ENCODE results near the gene TMPRSS13. TPM values are rescaled to one million over a fixed set of nuclear protein-coding genes. Genes with fewer than 3 reads are reported as not detected.

The TMPRSS13 gene
- total and polyA plus RNA-seq, 2 donors from 2014 or later: 1.2 to 1.9 TPM

GRCh38 chr11:117851852-117852251 is 77.3 kb downstream of the TMPRSS13 start:
- no peaks in the 10 kb centered on the region for H3K4me1 ChIP-seq (ENCODE audit: control insufficient read depth in 2 of 3, insufficient read depth in 2 of 3, low read depth in 1 of 3, low read length in 3 of 3)
- peaks cover 0 to 2% (median 0%) of the 10 kb centered on the region in 3 donors for H3K36me3 ChIP-seq (ENCODE audit: control insufficient read depth in 2 of 3, insufficient read depth in 3 of 3, low read length in 3 of 3)
- intact Hi-C loops (cut with DNase I): no loop called here
- no peaks in the 10 kb centered on the region for H3K27me3 ChIP-seq (ENCODE audit: control insufficient read depth, insufficient read depth, low read length)
- no peak for FAIRE-seq
- H3K9me3 ChIP-seq (ENCODE audit: control insufficient read depth in 2 of 3, insufficient read depth in 1 of 3, low read length in 3 of 3): peaks cover 0 to 9% (median 0%) of the 10 kb centered on the region in 3 donors
- H3K4me3 ChIP-seq (ENCODE audit: low read length in 3 of 3): no peak overlapping the region
- no peak for TF ChIP-seq CTCF (IDR thresholded peaks at IDR 0.05; ENCODE audit: borderline replicate concordance, extremely low read depth, insufficient read depth)
- H3K9ac ChIP-seq (ENCODE audit: low read length in 3 of 3): no peak overlapping the region
- DNase-seq: peak in 3 of 5 donors; percentile 7 to 43 (median 12)
- H3K27ac ChIP-seq (ENCODE audit: low read depth in 2 of 2, low read length in 2 of 2): no peak overlapping the region

DNA sequence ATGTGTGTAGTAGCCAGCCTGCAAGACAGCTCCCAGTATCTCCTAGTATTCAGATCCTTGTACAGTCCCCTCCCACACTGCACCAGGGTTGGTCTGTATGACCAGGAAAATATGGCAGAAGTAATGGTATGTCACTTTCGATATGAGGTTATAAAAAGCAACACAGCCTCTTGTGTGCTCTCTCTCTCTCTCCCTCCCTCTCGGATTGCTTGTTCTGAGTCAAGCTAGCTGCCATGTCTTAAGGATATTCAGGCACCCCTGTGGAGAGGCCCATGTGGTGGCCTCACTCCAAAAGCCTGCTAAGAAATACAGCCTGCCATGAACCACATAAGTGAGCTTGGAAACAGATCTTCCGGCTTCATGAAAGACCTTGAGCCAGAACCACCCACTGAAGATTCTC is 78.1 kb downstream of the TMPRSS13 start:
- TF ChIP-seq CTCF (IDR thresholded peaks at IDR 0.05; ENCODE audit: borderline replicate concordance, extremely low read depth, insufficient read depth): no peak
- no peaks in the 10 kb centered on the region for H3K4me1 ChIP-seq (ENCODE audit: control insufficient read depth in 2 of 3, insufficient read depth in 2 of 3, low read depth in 1 of 3, low read length in 3 of 3)
- H3K36me3 ChIP-seq (ENCODE audit: control insufficient read depth in 2 of 3, insufficient read depth in 3 of 3, low read length in 3 of 3): peaks cover 0 to 2% (median 0%) of the 10 kb centered on the region in 3 donors
- intact Hi-C loops (cut with DNase I): no loop called here
- DNase-seq: peak in 4 of 5 donors; percentile 9 to 74 (median 18)
- peaks cover 0 to 9% (median 0%) of the 10 kb centered on the region in 3 donors for H3K9me3 ChIP-seq (ENCODE audit: control insufficient read depth in 2 of 3, insufficient read depth in 1 of 3, low read length in 3 of 3)
- no peak overlapping the region for H3K27ac ChIP-seq (ENCODE audit: low read depth in 2 of 2, low read length in 2 of 2)
- no peak overlapping the region for H3K9ac ChIP-seq (ENCODE audit: low read length in 3 of 3)
- H3K4me3 ChIP-seq (ENCODE audit: low read length in 3 of 3): no peak overlapping the region
- FAIRE-seq: no peak
- no peaks in the 10 kb centered on the region for H3K27me3 ChIP-seq (ENCODE audit: control insufficient read depth, insufficient read depth, low read length)

Other genes starting within 250 kb of the TMPRSS13 start
- gene DSCAML1, start 132.2 kb downstream of the TMPRSS13 start, total RNA-seq: 17.3 TPM
- 0.95 TPM for gene DSCAML1, start 132.2 kb downstream of the TMPRSS13 start, polyA plus RNA-seq (ENCODE audit: insufficient read depth, low read depth, low replicate concordance)
- gene FXYD2, start 104.7 kb downstream of the TMPRSS13 start, total RNA-seq: 2,527 TPM
- 9,664 TPM for gene FXYD2, start 104.7 kb downstream of the TMPRSS13 start, polyA plus RNA-seq (ENCODE audit: insufficient read depth, low read depth, low replicate concordance)
- gene FXYD6, start 52.7 kb downstream of the TMPRSS13 start, total RNA-seq: 62.7 TPM
- 57.8 TPM for gene FXYD6, start 52.7 kb downstream of the TMPRSS13 start, polyA plus RNA-seq (ENCODE audit: insufficient read depth, low read depth, low replicate concordance)
- 37.2 TPM for gene IL10RA, start 57.0 kb upstream of the TMPRSS13 start, total RNA-seq
- 1.8 TPM for gene IL10RA, start 57.0 kb upstream of the TMPRSS13 start, polyA plus RNA-seq (ENCODE audit: insufficient read depth, low read depth, low replicate concordance)
- 234 TPM for gene TMPRSS4, start 147.7 kb upstream of the TMPRSS13 start, total RNA-seq
- gene TMPRSS4, start 147.7 kb upstream of the TMPRSS13 start, polyA plus RNA-seq (ENCODE audit: insufficient read depth, low read depth, low replicate concordance): 27.8 TPM
- gene SMIM35, start 157.6 kb upstream of the TMPRSS13 start, total RNA-seq: not detected
- 0.80 TPM for gene SMIM35, start 157.6 kb upstream of the TMPRSS13 start, polyA plus RNA-seq (ENCODE audit: insufficient read depth, low read depth, low replicate concordance)
- gene SCN4B, start 223.4 kb upstream of the TMPRSS13 start, total RNA-seq: 3.5 TPM
- 1.4 TPM for gene SCN4B, start 223.4 kb upstream of the TMPRSS13 start, polyA plus RNA-seq (ENCODE audit: insufficient read depth, low read depth, low replicate concordance)
- gene SCN2B, start 247.2 kb upstream of the TMPRSS13 start, total RNA-seq: 0.25 TPM
- 0.54 TPM for gene SCN2B, start 247.2 kb upstream of the TMPRSS13 start, polyA plus RNA-seq (ENCODE audit: insufficient read depth, low read depth, low replicate concordance)

Data from kidney (tissue), 14 donors.